ENCODE measurements around the gene MRPL50. TPM values are rescaled to one million over a fixed set of nuclear protein-coding genes. Genes with fewer than 3 reads are reported as not detected.

Gene MRPL50
- 10 to 100 TPM in 3 of 4 donors, 1 to 10 TPM in 1; 7.3 to 25.4 (median 11.6) TPM for polyA plus RNA-seq
- long read RNA-seq, donor 1, transcript MRPL50-201 (2 exons, 3,332 nt), result major isoform, 69 of 104 reads
- long read RNA-seq, donor 1, partial matches to known transcripts, result 35 of 104 reads
- long read RNA-seq, donor 1, other reads (novel, unspliced or antisense), result 0 of 104 reads
- long read RNA-seq, donor 2, transcript MRPL50-201 (2 exons, 3,332 nt), result major isoform, 15 of 15 reads
- long read RNA-seq, donor 2, partial matches to known transcripts, result 0 of 15 reads
- long read RNA-seq, donor 2, other reads (novel, unspliced or antisense), result 0 of 15 reads
- long read RNA-seq, donor 3, transcript MRPL50-201 (2 exons, 3,332 nt), result major isoform, 23 of 23 reads
- long read RNA-seq, donor 3, partial matches to known transcripts, result 0 of 23 reads
- long read RNA-seq, donor 3, other reads (novel, unspliced or antisense), result 0 of 23 reads
- long read RNA-seq, donor 4, partial matches to known transcripts, result 0 of 1 reads
- long read RNA-seq, donor 4, other reads (novel, unspliced or antisense), result 0 of 1 reads
- long read RNA-seq, donor 5, partial matches to known transcripts, result 0 of 2 reads
- long read RNA-seq, donor 5, other reads (novel, unspliced or antisense), result 0 of 2 reads
- long read RNA-seq, donor 6, transcript MRPL50-201 (2 exons, 3,332 nt), result major isoform, 28 of 34 reads
- long read RNA-seq, donor 6, partial matches to known transcripts, result 6 of 34 reads
- long read RNA-seq, donor 6, other reads (novel, unspliced or antisense), result 0 of 34 reads
- long read RNA-seq, donor 7, transcript MRPL50-201 (2 exons, 3,332 nt), result major isoform, 23 of 23 reads
- long read RNA-seq, donor 7, partial matches to known transcripts, result 0 of 23 reads
- long read RNA-seq, donor 7, other reads (novel, unspliced or antisense), result 0 of 23 reads
- long read RNA-seq, donor 8, partial matches to known transcripts, result 0 of 2 reads
- long read RNA-seq, donor 8, other reads (novel, unspliced or antisense), result 0 of 2 reads
- long read RNA-seq, donor 9, transcript MRPL50-201 (2 exons, 3,332 nt), result major isoform, 7 of 7 reads
- long read RNA-seq, donor 9, partial matches to known transcripts, result 0 of 7 reads
- long read RNA-seq, donor 9, other reads (novel, unspliced or antisense), result 0 of 7 reads
- long read RNA-seq, donor 10, transcript MRPL50-201 (2 exons, 3,332 nt), result major isoform, 25 of 25 reads
- long read RNA-seq, donor 10, partial matches to known transcripts, result 0 of 25 reads
- long read RNA-seq, donor 10, other reads (novel, unspliced or antisense), result 0 of 25 reads

DNA sequence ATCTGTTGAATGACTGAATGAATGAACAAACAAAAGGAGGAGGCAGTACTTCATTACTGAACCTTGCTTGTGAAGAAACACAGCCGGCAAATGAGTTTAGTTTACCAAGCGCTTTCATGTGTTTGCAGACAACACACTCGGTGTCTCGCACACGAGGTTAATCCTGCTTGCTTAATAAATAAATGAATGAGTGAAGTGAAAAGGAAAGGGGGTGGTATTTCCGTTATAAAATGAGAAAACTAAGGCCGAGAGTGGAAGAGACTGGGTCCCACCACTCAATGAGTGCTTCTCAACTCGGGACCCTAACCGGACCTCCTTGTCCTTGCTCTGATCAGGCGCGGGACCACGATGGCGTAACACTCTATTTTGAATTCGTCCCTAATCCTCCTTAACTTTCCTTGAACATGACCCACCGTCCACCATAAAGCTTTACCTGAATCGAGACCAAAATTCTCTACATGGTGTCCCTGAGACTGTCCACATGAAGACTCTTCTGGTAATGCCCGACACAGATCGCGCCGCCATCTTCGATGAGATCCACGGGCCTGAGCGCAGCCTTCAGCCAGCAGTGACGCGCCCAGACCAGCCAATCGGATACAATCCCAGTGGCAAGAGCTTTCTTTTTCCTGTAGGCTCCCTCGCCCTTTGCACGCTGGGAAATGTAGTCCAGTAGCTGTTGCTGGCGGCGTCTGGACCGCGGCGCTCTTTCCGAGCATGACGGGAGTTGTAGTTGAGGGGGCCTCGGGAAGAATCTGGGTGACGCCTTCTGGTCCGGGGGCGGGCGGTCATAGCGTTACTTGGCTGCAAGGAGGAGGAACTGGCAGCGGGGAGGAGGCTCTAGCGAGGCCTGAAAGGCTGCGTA is at the start of gene MRPL50, which contains the start of gene ZNF189:
TSS of gene MRPL50 (minus strand) at position 551 of the 862 bp plus-strand sequence. CDS start at position 525, 26 bp downstream.
TSS of gene ZNF189 (plus strand) at position 784 of the 862 bp plus-strand sequence. CDS start 306 bp downstream, outside the sequence.
- H3K27me3 ChIP-seq (ENCODE audit: control insufficient read depth in 3 of 3, insufficient read depth in 3 of 3, low read length in 3 of 3), result no peaks in the 10 kb centered on the region
- H3K36me3 ChIP-seq (ENCODE audit: control insufficient read depth in 3 of 3, insufficient read depth in 2 of 3, low read depth in 1 of 3, low read length in 3 of 3), result peaks cover 0 to 11% (median 9%) of the 10 kb centered on the region in 3 donors
- H3K9me3 ChIP-seq (ENCODE audit: control insufficient read depth in 2 of 2, insufficient read depth in 1 of 2, low read depth in 1 of 2, low read length in 1 of 2), result peaks cover 0 to 25% of the 10 kb centered on the region in 2 donors
- 0 to 1% (median 0%) methylated on average over 44 of the region's 44 CpGs for WGBS, 3 donors
- H3K4me3 ChIP-seq (ENCODE audit: low read depth in 1 of 3, low read length in 3 of 3), result peak within 1 kb of the TSS; percentile 72 to 99 (median 90)
- peak; percentile 100 for DNase-seq
- H3K4me1 ChIP-seq (ENCODE audit: control insufficient read depth in 3 of 3, insufficient read depth in 2 of 3, low read depth in 1 of 3, low read length in 2 of 3), result peaks cover 5 to 10% (median 9%) of the 10 kb centered on the region in 3 donors
- peak within 1 kb of the TSS; percentile 54 to 87 (median 81) for H3K27ac ChIP-seq (ENCODE audit: low read depth in 1 of 3, low read length in 2 of 3)
- FAIRE-seq, result peak; percentile 39

DNA sequence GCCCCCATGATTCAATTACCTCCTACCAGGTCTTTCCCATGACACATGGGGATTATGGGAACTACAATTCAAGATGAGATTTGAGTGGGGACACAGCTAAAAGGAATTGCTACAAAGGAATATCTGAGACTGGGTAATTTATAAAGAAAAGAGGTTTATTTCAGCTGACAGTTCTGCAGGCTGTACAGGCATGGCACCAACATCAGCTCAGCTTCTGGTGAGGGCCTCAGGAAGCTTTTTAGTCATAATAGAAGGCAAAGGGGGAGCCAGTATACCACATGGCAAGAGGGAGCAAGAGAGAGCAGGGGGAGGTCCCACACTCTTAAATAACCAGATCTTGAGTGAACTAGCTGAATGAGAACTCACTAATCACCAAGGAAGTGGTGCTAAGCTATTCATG is 48.3 kb upstream of the MRPL50 start:
- no peak for FAIRE-seq

DNA sequence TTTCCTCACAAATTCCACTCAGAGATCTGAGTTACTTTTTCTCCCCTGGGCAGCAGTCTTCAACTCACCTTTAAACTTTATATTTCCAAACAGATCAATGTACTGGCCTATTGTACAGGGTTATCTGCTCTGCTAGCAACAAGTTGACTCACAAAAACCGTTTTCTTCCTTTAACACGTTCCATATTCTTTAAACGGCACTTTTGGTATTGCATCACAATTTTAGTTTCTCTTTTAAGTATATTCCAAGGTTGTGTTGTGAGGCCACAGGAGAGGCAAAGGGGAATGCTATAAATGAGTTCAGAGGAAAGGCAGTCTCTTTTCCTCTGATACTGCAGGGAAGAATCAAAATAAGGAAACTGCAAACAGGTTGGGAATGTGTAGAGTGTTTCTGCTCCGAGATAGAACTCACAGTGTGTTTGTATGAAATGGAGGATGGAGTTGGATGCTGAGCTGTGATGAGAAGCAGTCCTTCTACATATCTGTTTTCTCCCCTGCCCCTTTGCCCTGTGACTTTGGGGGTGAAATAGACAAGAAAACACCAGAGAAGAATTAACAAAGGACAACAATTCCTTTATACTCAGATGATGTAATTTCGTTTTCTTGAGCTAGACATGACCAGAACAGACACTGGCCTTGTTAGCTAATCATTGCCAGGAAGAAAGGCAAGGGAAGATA is 47.1 kb upstream of the MRPL50 start:
- DNase-seq (peak; percentile 88 to 89), FAIRE-seq (no peak)
- Histone ChIP-seq H3K27me3 (ENCODE audit: control insufficient read depth in 3 of 3, insufficient read depth in 3 of 3, low read length in 3 of 3) (peaks cover 0 to 2% (median 0%) of the 10 kb centered on the region in 3 donors), H3K36me3 (ENCODE audit: control insufficient read depth in 3 of 3, insufficient read depth in 2 of 3, low read depth in 1 of 3, low read length in 3 of 3) (no peaks in the 10 kb centered on the region), H3K27ac (ENCODE audit: low read depth in 1 of 3, low read length in 2 of 3) (peak overlapping the region; percentile 70 to 93 (median 87)), H3K4me1 (ENCODE audit: control insufficient read depth in 3 of 3, insufficient read depth in 2 of 3, low read depth in 1 of 3, low read length in 2 of 3) (peaks cover 0 to 61% (median 3%) of the 10 kb centered on the region in 3 donors), H3K9me3 (ENCODE audit: control insufficient read depth in 2 of 2, insufficient read depth in 1 of 2, low read depth in 1 of 2, low read length in 1 of 2) (peaks cover 0 to 11% of the 10 kb centered on the region in 2 donors), H3K4me3 (ENCODE audit: low read depth in 1 of 3, low read length in 3 of 3) (no peak overlapping the region)
- WGBS, 3 donors, result 6 to 39% (median 22%) methylated on average over 5 of the region's 5 CpGs

More for the DNA sequence above, 48.3 kb upstream of the MRPL50 start:
- H3K4me3 ChIP-seq (ENCODE audit: low read depth in 1 of 3, low read length in 3 of 3), result no peak overlapping the region
- H3K27ac ChIP-seq (ENCODE audit: low read depth in 1 of 3, low read length in 2 of 3), result peak overlapping the region in 1 of 3 donors; percentile 93
- peaks cover 0 to 16% of the 10 kb centered on the region in 2 donors for H3K9me3 ChIP-seq (ENCODE audit: control insufficient read depth in 2 of 2, insufficient read depth in 1 of 2, low read depth in 1 of 2, low read length in 1 of 2)
- peaks cover 0 to 2% (median 0%) of the 10 kb centered on the region in 3 donors for H3K27me3 ChIP-seq (ENCODE audit: control insufficient read depth in 3 of 3, insufficient read depth in 3 of 3, low read length in 3 of 3)
- no peaks in the 10 kb centered on the region for H3K36me3 ChIP-seq (ENCODE audit: control insufficient read depth in 3 of 3, insufficient read depth in 2 of 3, low read depth in 1 of 3, low read length in 3 of 3)
- no peak for DNase-seq
- H3K4me1 ChIP-seq (ENCODE audit: control insufficient read depth in 3 of 3, insufficient read depth in 2 of 3, low read depth in 1 of 3, low read length in 2 of 3), result peaks cover 0 to 63% (median 3%) of the 10 kb centered on the region in 3 donors

DNA sequence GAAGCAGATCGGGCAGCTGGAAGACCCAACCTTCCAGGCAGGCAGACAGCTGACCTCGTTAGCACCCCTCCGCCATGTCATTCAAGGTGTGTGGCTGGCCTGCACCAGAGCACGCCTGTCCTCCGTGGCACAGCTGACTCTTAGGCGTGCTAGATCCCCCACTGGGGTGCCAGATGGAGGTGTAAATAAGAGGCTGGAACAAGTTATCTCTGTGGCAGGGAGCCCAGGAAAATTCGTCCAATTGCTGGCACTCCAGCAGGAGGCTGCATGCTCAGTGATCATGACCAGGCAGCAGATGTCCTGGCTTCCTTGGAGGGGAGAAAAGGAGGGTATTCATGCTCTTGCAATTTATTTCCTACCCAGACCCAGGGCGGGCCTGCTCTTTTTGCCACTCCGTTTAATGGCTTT is 45.0 kb upstream of the MRPL50 start:
- peaks cover 0 to 11% of the 10 kb centered on the region in 2 donors for H3K9me3 ChIP-seq (ENCODE audit: control insufficient read depth in 2 of 2, insufficient read depth in 1 of 2, low read depth in 1 of 2, low read length in 1 of 2)
- DNase-seq, result peak in 1 of 2 donors; percentile 90
- no peak for FAIRE-seq
- H3K27me3 ChIP-seq (ENCODE audit: control insufficient read depth in 3 of 3, insufficient read depth in 3 of 3, low read length in 3 of 3), result peaks cover 0 to 2% (median 0%) of the 10 kb centered on the region in 3 donors
- H3K4me3 ChIP-seq (ENCODE audit: low read depth in 1 of 3, low read length in 3 of 3), result no peak overlapping the region
- H3K4me1 ChIP-seq (ENCODE audit: control insufficient read depth in 3 of 3, insufficient read depth in 2 of 3, low read depth in 1 of 3, low read length in 2 of 3), result peaks cover 0 to 72% (median 2%) of the 10 kb centered on the region in 3 donors
- H3K27ac ChIP-seq (ENCODE audit: low read depth in 1 of 3, low read length in 2 of 3), result peak overlapping the region; percentile 67 to 93 (median 80)
- WGBS, 3 donors, result 17 to 47% (median 26%) methylated on average over 9 of the region's 9 CpGs
- no peaks in the 10 kb centered on the region for H3K36me3 ChIP-seq (ENCODE audit: control insufficient read depth in 3 of 3, insufficient read depth in 2 of 3, low read depth in 1 of 3, low read length in 3 of 3)

DNA sequence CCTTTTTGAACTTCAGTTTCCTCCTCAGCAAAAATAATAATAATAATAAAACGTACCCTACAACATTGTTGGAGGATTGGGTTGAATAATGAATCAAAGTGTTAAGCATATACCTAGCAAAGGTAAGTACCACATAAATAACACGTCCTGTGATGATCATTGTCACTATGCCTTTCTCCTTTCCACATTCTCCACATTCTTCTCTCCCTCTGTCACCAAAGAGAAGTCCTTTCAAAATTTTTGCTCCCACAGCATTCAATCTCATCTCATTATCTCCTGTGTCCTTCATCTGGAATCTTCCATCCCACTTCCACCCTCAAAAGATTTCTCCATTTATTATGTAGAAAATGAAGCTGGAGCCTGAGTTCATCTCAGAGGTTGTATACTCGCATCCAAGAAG is 44.3 kb upstream of the MRPL50 start:
- DNase-seq (no peak), FAIRE-seq (no peak)
- Histone ChIP-seq H3K9me3 (ENCODE audit: control insufficient read depth in 2 of 2, insufficient read depth in 1 of 2, low read depth in 1 of 2, low read length in 1 of 2) (peaks cover 0 to 11% of the 10 kb centered on the region in 2 donors), H3K4me3 (ENCODE audit: low read depth in 1 of 3, low read length in 3 of 3) (no peak overlapping the region), H3K36me3 (ENCODE audit: control insufficient read depth in 3 of 3, insufficient read depth in 2 of 3, low read depth in 1 of 3, low read length in 3 of 3) (no peaks in the 10 kb centered on the region), H3K4me1 (ENCODE audit: control insufficient read depth in 3 of 3, insufficient read depth in 2 of 3, low read depth in 1 of 3, low read length in 2 of 3) (peaks cover 0 to 77% (median 2%) of the 10 kb centered on the region in 3 donors), H3K27ac (ENCODE audit: low read depth in 1 of 3, low read length in 2 of 3) (peak overlapping the region; percentile 67 to 93 (median 80)), H3K27me3 (ENCODE audit: control insufficient read depth in 3 of 3, insufficient read depth in 3 of 3, low read length in 3 of 3) (peaks cover 0 to 2% (median 0%) of the 10 kb centered on the region in 3 donors)
- WGBS, 3 donors, result 19 to 50% (median 28%) methylated on average over 3 of the region's 3 CpGs

DNA sequence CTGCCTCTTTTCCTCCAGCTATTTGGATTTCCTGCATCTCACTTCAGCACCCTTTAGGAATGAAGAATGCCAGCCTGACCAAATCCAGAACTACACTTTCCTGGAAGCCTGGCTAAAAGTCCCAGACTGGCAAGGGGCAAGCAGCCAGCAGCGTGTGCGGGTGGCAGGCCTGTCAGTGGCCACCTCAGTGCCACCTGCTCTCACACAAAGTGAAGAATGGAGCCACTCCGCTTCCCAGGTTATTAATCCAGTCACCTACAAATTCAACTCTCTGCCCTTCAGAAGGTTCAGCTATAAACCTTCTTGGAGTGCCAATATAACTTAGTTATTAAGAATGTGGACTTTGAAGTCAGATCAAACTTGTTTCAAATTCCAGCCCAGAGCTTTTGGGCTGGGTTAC is 43.9 kb upstream of the MRPL50 start:
- peak; percentile 65 to 89 for DNase-seq
- 20 to 58% (median 39%) methylated on average over 3 of the region's 3 CpGs for WGBS, 3 donors
- H3K27ac ChIP-seq (ENCODE audit: low read depth in 1 of 3, low read length in 2 of 3), result peak overlapping the region; percentile 89 to 93 (median 92)
- peak overlapping the region in 2 of 3 donors; percentile 18 to 52 for H3K4me3 ChIP-seq (ENCODE audit: low read depth in 1 of 3, low read length in 3 of 3)
- peaks cover 0 to 11% of the 10 kb centered on the region in 2 donors for H3K9me3 ChIP-seq (ENCODE audit: control insufficient read depth in 2 of 2, insufficient read depth in 1 of 2, low read depth in 1 of 2, low read length in 1 of 2)
- no peaks in the 10 kb centered on the region for H3K36me3 ChIP-seq (ENCODE audit: control insufficient read depth in 3 of 3, insufficient read depth in 2 of 3, low read depth in 1 of 3, low read length in 3 of 3)
- peaks cover 0 to 81% (median 2%) of the 10 kb centered on the region in 3 donors for H3K4me1 ChIP-seq (ENCODE audit: control insufficient read depth in 3 of 3, insufficient read depth in 2 of 3, low read depth in 1 of 3, low read length in 2 of 3)
- peaks cover 0 to 2% (median 0%) of the 10 kb centered on the region in 3 donors for H3K27me3 ChIP-seq (ENCODE audit: control insufficient read depth in 3 of 3, insufficient read depth in 3 of 3, low read length in 3 of 3)
- FAIRE-seq, result no peak

Measured in small intestine (tissue), 16 donors.